ENCODE results near the gene LYPD5. TPM values are rescaled to one million over a fixed set of nuclear protein-coding genes. Genes with fewer than 3 reads are reported as not detected.

The LYPD5 gene
- total RNA-seq, 2 donors from 2014 or later = 0.97 to 3.8 TPM

- DNase-seq (ENCODE audit: low spot score in 2 of 2) (no peak), ATAC-seq (no peak)
- peak overlapping the region; percentile 30 to 100 for H3K27ac Mint-ChIP-seq
- no peaks in the 10 kb centered on the region for H3K9me3 Mint-ChIP-seq
- peaks cover 45 to 71% of the 10 kb centered on the region in 2 donors for H3K36me3 Mint-ChIP-seq
Measured at GRCh38 chr19:43752287-43752875, 49.9 kb downstream of the LYPD5 start.

DNA sequence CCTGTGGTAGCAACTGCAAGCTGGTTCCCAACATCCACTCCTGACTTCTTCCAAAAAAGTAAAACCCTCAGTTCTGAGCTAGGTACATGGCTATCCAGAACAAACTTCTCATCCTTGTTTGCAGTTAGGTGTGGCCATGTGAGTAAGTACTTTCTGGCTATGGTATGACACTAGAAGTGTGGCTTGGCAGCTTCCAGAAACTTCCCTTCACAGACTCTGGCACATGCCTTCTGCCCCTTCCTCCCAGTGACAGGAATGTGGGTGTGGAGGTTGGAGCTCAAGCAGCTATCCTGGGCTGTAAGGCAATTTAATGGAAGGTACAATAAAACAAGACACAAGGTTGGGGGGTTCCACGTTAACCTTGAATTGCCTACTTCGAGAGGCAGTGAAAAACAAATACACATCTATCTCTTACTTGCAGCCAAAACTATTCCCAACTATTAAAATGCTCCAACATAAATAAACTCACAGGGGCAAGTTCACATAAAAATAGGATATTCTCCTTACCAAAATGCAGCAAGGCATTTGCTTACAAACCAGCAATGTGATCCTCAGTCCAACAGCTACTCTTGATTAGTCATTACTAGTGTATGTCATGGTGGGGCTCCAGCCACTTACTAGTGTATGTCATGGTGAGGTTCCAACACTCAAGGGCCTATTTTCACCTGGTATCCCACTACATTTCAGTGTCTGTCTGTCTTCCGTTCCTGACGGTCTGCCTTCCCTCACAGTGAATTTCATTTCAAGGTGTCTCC is 50.6 kb downstream of the LYPD5 start:
- ATAC-seq = no peak
- Mint-ChIP-seq H3K27ac (peak overlapping the region; percentile 30 to 100), H3K36me3 (peaks cover 44 to 73% of the 10 kb centered on the region in 2 donors), H3K9me3 (no peaks in the 10 kb centered on the region)
- no peak for DNase-seq (ENCODE audit: low spot score in 2 of 2)

DNA sequence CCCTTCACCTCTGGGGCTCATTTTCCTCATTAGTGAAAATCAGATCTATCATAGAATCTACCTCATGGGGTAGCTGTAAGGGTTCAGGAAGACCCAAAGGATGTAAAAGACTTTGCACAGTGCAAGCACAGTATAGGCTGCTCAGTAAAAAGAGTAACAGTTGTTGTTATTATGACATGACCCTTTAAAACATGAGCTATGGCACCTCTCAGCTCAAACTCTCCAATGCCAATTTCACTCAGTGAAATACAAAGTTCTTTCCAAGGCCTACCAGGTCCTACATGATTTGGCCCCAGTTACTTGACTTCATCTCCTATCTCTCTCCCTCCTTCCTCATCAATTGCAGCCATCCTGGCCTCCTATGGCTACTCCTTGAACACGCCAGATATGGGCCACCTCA is 52.3 kb downstream of the LYPD5 start:
- Mint-ChIP-seq H3K27ac (peak overlapping the region in 1 of 2 donors; percentile 92), H3K9me3 (no peaks in the 10 kb centered on the region), H3K36me3 (peaks cover 37 to 55% of the 10 kb centered on the region in 2 donors)
- DNase-seq (ENCODE audit: low spot score in 2 of 2) = no peak
- ATAC-seq = no peak

DNA sequence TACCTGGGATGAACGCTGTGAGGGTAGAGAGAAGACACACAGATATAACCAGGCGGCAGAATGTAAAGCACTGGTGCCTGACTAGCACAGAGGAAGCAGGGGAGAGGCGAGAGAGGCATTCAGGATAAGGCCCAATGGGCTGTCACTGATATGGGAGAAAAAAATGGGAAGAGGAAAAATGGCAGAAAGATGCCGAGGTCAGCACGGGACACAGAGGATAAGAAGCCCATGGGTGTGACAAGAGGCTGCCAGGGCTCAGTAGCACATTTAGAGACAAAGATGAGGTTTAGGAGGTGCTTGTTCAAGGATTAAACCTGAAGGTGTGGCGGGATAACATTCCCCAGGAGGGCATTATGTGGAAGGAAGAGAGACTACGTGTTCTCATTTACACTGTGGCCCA is 53.1 kb downstream of the LYPD5 start:
- ATAC-seq (no peak), DNase-seq (ENCODE audit: low spot score in 2 of 2) (no peak)
- Mint-ChIP-seq H3K36me3 (peaks cover 42 to 53% of the 10 kb centered on the region in 2 donors), H3K27ac (peak overlapping the region; percentile 47 to 90), H3K9me3 (no peaks in the 10 kb centered on the region)

GRCh38 chr19:43748685-43749084 is 53.6 kb downstream of the LYPD5 start:
- H3K27ac Mint-ChIP-seq = peak overlapping the region; percentile 47 to 90
- H3K9me3 Mint-ChIP-seq = no peaks in the 10 kb centered on the region
- ATAC-seq (no peak), DNase-seq (ENCODE audit: low spot score in 2 of 2) (no peak)
- H3K36me3 Mint-ChIP-seq = peaks cover 46 to 55% of the 10 kb centered on the region in 2 donors

- DNase-seq (ENCODE audit: low spot score in 2 of 2) (no peak), ATAC-seq (no peak)
- Mint-ChIP-seq H3K9me3 (no peaks in the 10 kb centered on the region), H3K36me3 (peaks cover 46 to 55% of the 10 kb centered on the region in 2 donors), H3K27ac (peak overlapping the region; percentile 47 to 90)
Measured at GRCh38 chr19:43748205-43748594, 54.0 kb downstream of the LYPD5 start.

DNA sequence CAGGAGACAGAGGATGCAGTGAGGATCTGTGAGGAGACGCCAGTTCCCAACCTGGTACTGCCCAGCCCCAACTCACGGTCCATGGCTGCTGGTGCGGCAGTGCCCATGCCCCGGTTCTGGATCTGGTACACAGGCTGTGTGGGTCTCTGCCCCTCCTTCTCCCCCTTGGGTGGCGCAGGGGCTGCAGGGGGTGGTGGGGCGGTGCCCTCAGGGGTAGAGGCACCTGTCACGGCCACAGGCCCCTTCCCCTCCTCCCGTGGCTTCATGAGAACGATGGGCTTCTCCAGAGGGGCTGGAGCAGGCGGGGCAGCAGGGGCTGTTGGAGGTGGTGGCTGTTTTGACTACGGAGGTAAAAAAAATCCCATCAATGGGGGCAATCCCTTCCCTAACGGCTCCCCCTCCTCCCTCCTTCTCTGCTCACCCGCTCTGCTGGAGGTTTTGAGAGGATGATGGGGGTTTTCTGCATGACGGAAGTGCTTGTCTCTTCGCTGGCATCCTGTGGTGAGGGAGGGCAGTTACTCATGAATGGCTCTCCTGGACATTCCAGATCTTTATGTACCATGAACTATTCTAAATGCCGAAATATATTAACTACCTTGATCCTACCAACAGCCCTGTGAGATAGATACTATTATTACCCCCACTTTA is 54.6 kb downstream of the LYPD5 start:
- ATAC-seq (peak in 1 of 2 donors; percentile 32), DNase-seq (ENCODE audit: low spot score in 2 of 2) (no peak)
- H3K36me3 Mint-ChIP-seq = peaks cover 41 to 50% of the 10 kb centered on the region in 2 donors
- peak overlapping the region in 1 of 2 donors; percentile 47 for H3K27ac Mint-ChIP-seq
- no peaks in the 10 kb centered on the region for H3K9me3 Mint-ChIP-seq

Other genes with a start within 250 kb of the LYPD5 start
- gene XRCC1, start 226.9 kb downstream of the LYPD5 start, total RNA-seq = 10 to 100 TPM; 36.9 to 39.5 TPM
- 1 to 10 TPM; 6.5 to 9.0 TPM for gene PINLYP, start 226.6 kb downstream of the LYPD5 start, total RNA-seq
- gene IRGQ, start 206.3 kb downstream of the LYPD5 start, total RNA-seq = 10 to 100 TPM; 21.6 to 29.4 TPM
- gene ZNF576, start 205.9 kb downstream of the LYPD5 start, total RNA-seq = 10 to 100 TPM; 15.9 to 19.6 TPM
- gene SRRM5, start 190.4 kb downstream of the LYPD5 start, total RNA-seq = under 1 TPM; 0.68 to 0.80 TPM
- 10 to 100 TPM; 14.2 to 21.1 TPM for gene ZNF428, start 182.8 kb downstream of the LYPD5 start, total RNA-seq
- under 1 TPM; 0.58 to 0.66 TPM for gene CADM4, start 162.6 kb downstream of the LYPD5 start, total RNA-seq
- 10 to 100 TPM; 13.8 to 20.8 TPM for gene PLAUR, start 132.3 kb downstream of the LYPD5 start, total RNA-seq
- gene IRGC, start 86.4 kb downstream of the LYPD5 start, total RNA-seq = not detected
- 100 to 1,000 TPM in 1 of 2 donors, 10 to 100 TPM in 1; 62.8 to 145 TPM for gene SMG9, start 47.5 kb downstream of the LYPD5 start, total RNA-seq
- 100 to 1,000 TPM; 110 to 145 TPM for gene KCNN4, start 21.5 kb downstream of the LYPD5 start, total RNA-seq
- gene ZNF283, start 24.9 kb upstream of the LYPD5 start, total RNA-seq = 10 to 100 TPM in 1 of 2 donors, 1 to 10 TPM in 1; 7.7 to 12.0 TPM
- gene ZNF404, start 81.5 kb upstream of the LYPD5 start, total RNA-seq = 1 to 10 TPM in 1 of 2 donors, under 1 TPM in 1; 0.73 to 2.7 TPM
- 10 to 100 TPM; 10.5 to 10.8 TPM for gene ZNF45, start 132.8 kb upstream of the LYPD5 start, total RNA-seq
- gene ZNF221, start 148.8 kb upstream of the LYPD5 start, total RNA-seq = 1 to 10 TPM; 1.1 to 3.4 TPM
- 1 to 10 TPM; 4.1 TPM for gene ZNF155, start 181.7 kb upstream of the LYPD5 start, total RNA-seq
- gene ZNF230, start 200.5 kb upstream of the LYPD5 start, total RNA-seq = 1 to 10 TPM; 3.6 to 5.1 TPM
- gene ZNF222, start 222.9 kb upstream of the LYPD5 start, total RNA-seq = 1 to 10 TPM; 1.8 to 2.0 TPM
- gene ZNF223, start 249.6 kb upstream of the LYPD5 start, total RNA-seq = 1 to 10 TPM in 1 of 2 donors, under 1 TPM in 1; 0.60 to 1.4 TPM